GM19099 (cell line): ENCODE data around the gene CRIP1.
A peak's percentile ranks its signal among the peaks of the same experiment; 100 is the strongest.

Source experiments
- POLR2A ChIP-seq: IDR thresholded peaks from 3 replicates; pipeline ENCODE4 v1.6.1; 2011; ENCODE audit warnings: low read depth; ENCODE audit not compliant: insufficient read length; ENCODE audit errors: extremely low read depth

The CRIP1 gene

GRCh38 chr14:105490572-105491365 lies 4.1 kb downstream of the CRIP1 start, which contains the start of gene TEDC1:
Gene TEDC1, plus strand, starts transcription at chr14:105491246. Its CDS starts 130 bp downstream, at chr14:105491376.
- TF ChIP-seq POLR2A = peak; percentile 75

- no peak for TF ChIP-seq POLR2A
Observed at GRCh38 chr14:105491366-105491973, 4.8 kb downstream of the CRIP1 start.

- TF ChIP-seq POLR2A = no peak
Observed at GRCh38 chr14:105492031-105492970, 5.6 kb downstream of the CRIP1 start.

GRCh38 chr14:105492971-105493871 lies 6.5 kb downstream of the CRIP1 start:
- TF ChIP-seq POLR2A = no peak

- TF ChIP-seq POLR2A = no peak
Observed at GRCh38 chr14:105493921-105494605, 7.4 kb downstream of the CRIP1 start.

- TF ChIP-seq POLR2A = no peak
Observed at GRCh38 chr14:105494606-105494929, 7.9 kb downstream of the CRIP1 start.

- TF ChIP-seq POLR2A = no peak
Observed at GRCh38 chr14:105495101-105495989, 8.7 kb downstream of the CRIP1 start.

GRCh38 chr14:105495990-105496830 lies 9.5 kb downstream of the CRIP1 start:
- no peak for TF ChIP-seq POLR2A

GRCh38 chr14:105496831-105497591 lies 10.3 kb downstream of the CRIP1 start:
- TF ChIP-seq POLR2A = no peak

GRCh38 chr14:105497671-105498429 lies 11.2 kb downstream of the CRIP1 start:
- TF ChIP-seq POLR2A = no peak
